Stimulated activated naive CD8-positive, alpha-beta T cell treated with anti-CD3 and anti-CD28 coated beads, Interleukin-15, Interleukin-2, amounts not matched to agents 100 ng/mL and 50 ng/mL, for 24 hours (primary cell): ENCODE results near the gene SF3A2.

Experiments used
- H3K27ac Mint-ChIP-seq: one replicate; pipeline ENCODE4 v1.8.0; 2021; ENCODE audit warnings: mild to moderate bottlenecking, mixed read lengths
- H3K27me3 Mint-ChIP-seq: one replicate; pipeline ENCODE4 v1.8.0; 2021; ENCODE audit warnings: mixed read lengths
- H3K36me3 Mint-ChIP-seq: one replicate; pipeline ENCODE4 v1.8.0; 2021; ENCODE audit warnings: low read depth, mixed read lengths
- H3K4me1 Mint-ChIP-seq: one replicate; pipeline ENCODE4 v1.8.0; 2021; ENCODE audit warnings: low read depth, mixed read lengths
- H3K4me3 Mint-ChIP-seq: one replicate; pipeline ENCODE4 v1.8.0; 2021; ENCODE audit warnings: mild to moderate bottlenecking, mixed read lengths
- H3K9me3 Mint-ChIP-seq: one replicate; pipeline ENCODE4 v1.8.0; 2021; ENCODE audit warnings: mixed read lengths

SF3A2 gene

DNA sequence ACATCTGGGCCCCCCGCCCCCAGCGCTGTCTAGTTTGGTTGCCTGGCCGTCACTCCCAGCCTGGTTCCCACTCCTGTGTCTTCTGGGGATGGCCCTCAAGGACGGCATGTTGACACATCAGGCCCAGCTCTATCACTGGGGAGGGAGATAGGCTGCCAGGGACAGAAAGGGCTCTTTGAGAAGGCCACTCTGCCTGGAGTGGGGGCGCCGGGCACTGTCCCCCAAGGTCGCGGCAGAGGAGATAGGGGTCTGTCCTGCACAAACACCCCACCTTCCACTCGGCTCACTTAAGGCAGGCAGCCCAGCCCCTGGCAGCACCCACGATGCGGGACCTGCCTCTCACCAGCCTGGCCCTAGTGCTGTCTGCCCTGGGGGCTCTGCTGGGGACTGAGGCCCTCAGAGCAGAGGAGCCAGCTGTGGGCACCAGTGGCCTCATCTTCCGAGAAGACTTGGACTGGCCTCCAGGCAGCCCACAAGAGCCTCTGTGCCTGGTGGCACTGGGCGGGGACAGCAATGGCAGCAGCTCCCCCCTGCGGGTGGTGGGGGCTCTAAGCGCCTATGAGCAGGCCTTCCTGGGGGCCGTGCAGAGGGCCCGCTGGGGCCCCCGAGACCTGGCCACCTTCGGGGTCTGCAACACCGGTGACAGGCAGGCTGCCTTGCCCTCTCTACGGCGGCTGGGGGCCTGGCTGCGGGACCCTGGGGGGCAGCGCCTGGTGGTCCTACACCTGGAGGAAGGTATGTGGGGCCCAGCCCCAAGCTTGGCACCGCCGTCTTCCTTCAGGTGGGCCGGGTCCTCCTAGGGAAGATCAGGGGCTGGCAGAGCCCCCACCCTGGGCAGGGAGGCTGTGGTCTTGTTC lies 12.6 kb downstream of the SF3A2 start, which contains the start of gene AMH:
AMH (plus strand) TSS at position 314 of the 857 bp plus-strand sequence; CDS start at position 324, 10 bp downstream.
- peaks cover 10% of the 10 kb centered on the region for H3K4me1 Mint-ChIP-seq
- no peak within 1 kb of the TSS for H3K4me3 Mint-ChIP-seq
- no peaks in the 10 kb centered on the region for H3K9me3 Mint-ChIP-seq
- H3K27me3 Mint-ChIP-seq = no peaks in the 10 kb centered on the region
- H3K27ac Mint-ChIP-seq = no peak within 1 kb of the TSS
- peaks cover 13% of the 10 kb centered on the region for H3K36me3 Mint-ChIP-seq

- Mint-ChIP-seq H3K4me3 (no peak overlapping the region), H3K36me3 (peaks cover 7% of the 10 kb centered on the region), H3K4me1 (peaks cover 10% of the 10 kb centered on the region), H3K27me3 (no peaks in the 10 kb centered on the region), H3K9me3 (no peaks in the 10 kb centered on the region), H3K27ac (no peak overlapping the region)
Measured at GRCh38 chr19:2249880-2250765, 13.5 kb downstream of the SF3A2 start.

DNA sequence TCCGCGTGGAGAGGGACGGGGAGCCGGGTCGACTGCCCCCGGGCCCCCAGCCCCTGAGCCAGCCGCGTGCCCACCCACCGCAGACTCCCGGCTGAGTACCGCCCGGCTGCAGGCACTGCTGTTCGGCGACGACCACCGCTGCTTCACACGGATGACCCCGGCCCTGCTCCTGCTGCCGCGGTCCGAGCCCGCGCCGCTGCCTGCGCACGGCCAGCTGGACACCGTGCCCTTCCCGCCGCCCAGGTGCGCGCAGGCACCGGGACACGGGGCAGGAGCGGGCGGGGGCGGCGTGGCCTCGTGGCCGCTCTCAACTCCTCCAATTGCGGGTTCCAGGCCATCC lies 14.1 kb downstream of the SF3A2 start:
- no peaks in the 10 kb centered on the region for H3K27me3 Mint-ChIP-seq
- H3K27ac Mint-ChIP-seq = no peak overlapping the region
- H3K4me1 Mint-ChIP-seq = peaks cover 10% of the 10 kb centered on the region
- peaks cover 2% of the 10 kb centered on the region for H3K36me3 Mint-ChIP-seq
- no peaks in the 10 kb centered on the region for H3K9me3 Mint-ChIP-seq
- no peak overlapping the region for H3K4me3 Mint-ChIP-seq

DNA sequence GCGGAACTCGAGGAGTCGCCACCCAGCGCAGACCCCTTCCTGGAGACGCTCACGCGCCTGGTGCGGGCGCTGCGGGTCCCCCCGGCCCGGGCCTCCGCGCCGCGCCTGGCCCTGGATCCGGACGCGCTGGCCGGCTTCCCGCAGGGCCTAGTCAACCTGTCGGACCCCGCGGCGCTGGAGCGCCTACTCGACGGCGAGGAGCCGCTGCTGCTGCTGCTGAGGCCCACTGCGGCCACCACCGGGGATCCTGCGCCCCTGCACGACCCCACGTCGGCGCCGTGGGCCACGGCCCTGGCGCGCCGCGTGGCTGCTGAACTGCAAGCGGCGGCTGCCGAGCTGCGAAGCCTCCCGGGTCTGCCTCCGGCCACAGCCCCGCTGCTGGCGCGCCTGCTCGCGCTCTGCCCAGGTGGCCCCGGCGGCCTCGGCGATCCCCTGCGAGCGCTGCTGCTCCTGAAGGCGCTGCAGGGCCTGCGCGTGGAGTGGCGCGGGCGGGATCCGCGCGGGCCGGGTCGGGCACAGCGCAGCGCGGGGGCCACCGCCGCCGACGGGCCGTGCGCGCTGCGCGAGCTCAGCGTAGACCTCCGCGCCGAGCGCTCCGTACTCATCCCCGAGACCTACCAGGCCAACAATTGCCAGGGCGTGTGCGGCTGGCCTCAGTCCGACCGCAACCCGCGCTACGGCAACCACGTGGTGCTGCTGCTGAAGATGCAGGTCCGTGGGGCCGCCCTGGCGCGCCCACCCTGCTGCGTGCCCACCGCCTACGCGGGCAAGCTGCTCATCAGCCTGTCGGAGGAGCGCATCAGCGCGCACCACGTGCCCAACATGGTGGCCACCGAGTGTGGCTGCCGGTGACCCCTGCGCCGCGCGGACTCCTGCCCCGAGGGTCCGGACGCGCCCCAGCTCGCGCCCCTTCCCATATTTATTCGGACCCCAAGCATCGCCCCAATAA lies 14.8 kb downstream of the SF3A2 start:
- no peaks in the 10 kb centered on the region for H3K9me3 Mint-ChIP-seq
- H3K27ac Mint-ChIP-seq = no peak overlapping the region
- H3K4me3 Mint-ChIP-seq = peak overlapping the region; percentile 45
- no peaks in the 10 kb centered on the region for H3K27me3 Mint-ChIP-seq
- no peaks in the 10 kb centered on the region for H3K36me3 Mint-ChIP-seq
- H3K4me1 Mint-ChIP-seq = peaks cover 10% of the 10 kb centered on the region

DNA sequence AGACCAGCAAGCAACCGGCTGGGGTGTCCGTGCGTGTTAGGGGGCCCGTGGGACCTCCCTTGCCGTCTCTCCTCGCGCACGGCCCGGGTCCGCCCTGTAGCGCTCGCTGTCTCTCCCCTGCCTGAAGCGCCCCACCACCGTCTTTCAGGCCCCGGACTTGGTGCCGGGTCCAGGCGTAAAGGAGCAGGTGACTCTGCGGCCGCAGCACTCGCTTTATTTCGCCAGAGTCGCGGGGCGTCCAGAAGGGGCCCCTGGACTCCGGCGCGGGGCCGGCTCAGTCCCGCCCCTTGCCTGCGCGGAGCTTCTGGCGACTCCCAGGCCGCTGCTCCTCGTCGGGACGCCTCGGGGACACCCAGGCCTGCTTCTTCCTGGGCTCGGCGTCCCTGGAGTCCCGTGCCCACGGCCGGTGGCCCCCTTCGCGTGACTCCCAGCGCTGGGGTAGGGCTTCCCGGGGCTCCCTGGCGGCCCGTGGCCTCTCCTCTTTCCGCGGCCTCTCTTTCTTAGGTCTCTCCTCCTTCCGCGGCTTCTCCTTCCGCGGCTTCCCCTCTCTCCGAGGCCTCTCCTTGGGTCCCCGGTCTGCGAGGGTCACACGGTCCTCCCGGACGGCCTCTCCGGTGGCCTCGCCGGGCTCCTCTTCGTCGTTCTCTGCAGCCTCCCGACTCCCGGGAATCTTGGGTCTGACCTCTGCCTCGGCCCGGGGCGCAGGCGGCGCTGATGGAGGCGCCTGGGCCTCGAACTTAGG lies 15.6 kb downstream of the SF3A2 start:
- H3K4me1 Mint-ChIP-seq = peaks cover 13% of the 10 kb centered on the region
- H3K4me3 Mint-ChIP-seq = peak overlapping the region; percentile 53
- no peaks in the 10 kb centered on the region for H3K27me3 Mint-ChIP-seq
- H3K27ac Mint-ChIP-seq = no peak overlapping the region
- H3K36me3 Mint-ChIP-seq = no peaks in the 10 kb centered on the region
- no peaks in the 10 kb centered on the region for H3K9me3 Mint-ChIP-seq

DNA sequence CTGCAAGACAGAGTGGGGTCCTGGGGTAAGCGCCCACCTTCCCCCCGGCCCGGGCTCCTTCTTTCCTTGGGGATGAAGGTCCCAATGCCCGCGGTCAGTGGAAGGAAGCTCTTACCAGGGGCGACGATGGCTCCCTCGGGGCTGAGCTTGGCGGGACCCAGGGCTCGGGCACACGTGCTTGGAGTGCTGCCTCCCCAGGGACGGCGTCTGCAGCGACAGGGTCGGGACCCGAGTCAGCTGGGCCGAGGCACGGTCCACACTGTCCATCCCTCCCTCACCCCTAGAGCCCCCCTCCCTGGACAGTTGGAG lies 16.1 kb downstream of the SF3A2 start:
- Mint-ChIP-seq H3K4me3 (peak overlapping the region; percentile 53), H3K27ac (no peak overlapping the region), H3K4me1 (peaks cover 17% of the 10 kb centered on the region), H3K9me3 (no peaks in the 10 kb centered on the region), H3K36me3 (no peaks in the 10 kb centered on the region), H3K27me3 (no peaks in the 10 kb centered on the region)

- Mint-ChIP-seq H3K27ac (no peak overlapping the region), H3K4me1 (peaks cover 23% of the 10 kb centered on the region)
Measured at GRCh38 chr19:2253106-2254063, 16.8 kb downstream of the SF3A2 start.

DNA sequence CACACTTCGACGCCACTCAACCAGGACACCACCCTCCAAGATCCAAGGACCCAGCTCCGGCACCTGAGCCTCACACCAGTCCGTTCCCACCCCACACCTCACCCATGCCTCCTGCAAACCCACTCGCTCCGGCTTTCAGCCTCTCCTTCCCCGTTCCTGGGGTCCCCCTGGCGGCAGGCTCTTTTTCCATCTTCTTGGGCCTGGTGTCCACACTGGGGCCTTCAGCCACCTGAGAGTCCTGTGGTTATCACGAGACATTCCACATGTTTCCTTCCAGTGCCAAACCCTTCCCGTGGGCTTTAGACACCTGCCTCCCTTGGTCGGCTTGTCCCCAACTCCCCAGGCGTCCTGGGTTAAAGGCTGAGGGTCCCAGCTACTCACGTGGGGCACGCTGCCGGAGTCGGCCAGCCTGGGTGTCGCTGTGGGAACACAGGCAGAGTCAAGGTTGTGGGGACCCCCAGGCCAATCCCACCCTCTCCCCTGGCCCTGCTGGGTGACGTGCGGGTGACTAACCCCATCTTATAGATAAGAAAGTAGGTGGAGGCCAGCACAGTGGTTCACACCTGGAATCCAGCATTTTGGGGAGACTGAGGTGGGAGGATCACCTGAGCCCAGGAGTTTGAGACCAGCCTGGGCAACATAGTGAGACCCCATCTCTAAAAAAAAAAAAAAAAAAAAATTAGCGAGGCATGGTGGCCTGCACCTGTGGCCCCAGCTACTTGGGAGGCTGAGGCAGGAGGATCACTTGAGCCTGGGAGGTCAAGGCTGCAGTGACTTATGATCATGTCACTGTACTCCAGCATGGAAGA lies 17.6 kb downstream of the SF3A2 start:
- Mint-ChIP-seq H3K4me3 (peak overlapping the region; percentile 8), H3K9me3 (no peaks in the 10 kb centered on the region), H3K36me3 (no peaks in the 10 kb centered on the region), H3K4me1 (peaks cover 29% of the 10 kb centered on the region), H3K27ac (no peak overlapping the region), H3K27me3 (no peaks in the 10 kb centered on the region)

More at GRCh38 chr19:2253106-2254063, 16.8 kb downstream of the SF3A2 start:
- Mint-ChIP-seq H3K4me3 (peak overlapping the region; percentile 53), H3K36me3 (no peaks in the 10 kb centered on the region), H3K27me3 (no peaks in the 10 kb centered on the region), H3K9me3 (no peaks in the 10 kb centered on the region)

GRCh38 chr19:2255112-2255845 lies 18.7 kb downstream of the SF3A2 start:
- Mint-ChIP-seq H3K36me3 (no peaks in the 10 kb centered on the region), H3K9me3 (no peaks in the 10 kb centered on the region), H3K4me3 (no peak overlapping the region), H3K27me3 (no peaks in the 10 kb centered on the region), H3K4me1 (peaks cover 34% of the 10 kb centered on the region), H3K27ac (no peak overlapping the region)

- Mint-ChIP-seq H3K36me3 (no peaks in the 10 kb centered on the region), H3K27me3 (no peaks in the 10 kb centered on the region), H3K9me3 (no peaks in the 10 kb centered on the region), H3K4me1 (peaks cover 36% of the 10 kb centered on the region), H3K4me3 (no peak within 1 kb of the TSS), H3K27ac (no peak within 1 kb of the TSS)
Measured at GRCh38 chr19:2255982-2256685, 19.5 kb downstream of the SF3A2 start, which contains the start of gene JSRP1. TSS of gene JSRP1 (minus strand) at chr19:2256417. CDS start at chr19:2255314, 1,103 bp downstream.

DNA sequence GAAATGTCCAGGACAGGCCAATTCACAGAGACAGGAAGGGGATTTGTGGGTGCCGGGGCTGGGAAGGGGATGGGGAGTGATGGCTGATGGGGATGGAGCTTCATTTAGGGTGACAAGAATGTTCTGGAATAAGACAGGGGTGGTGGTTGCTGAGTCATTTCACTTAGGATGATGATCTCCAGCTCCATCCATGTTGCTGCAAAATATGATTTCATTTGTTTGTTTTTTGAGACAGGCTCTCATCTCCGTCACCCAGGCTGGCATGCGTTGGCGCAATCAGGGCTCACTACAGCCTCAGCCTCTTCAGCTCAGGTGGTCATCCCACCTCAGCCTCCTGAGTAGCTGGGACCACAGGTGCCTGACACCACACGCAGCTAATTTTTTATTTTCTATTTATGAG lies 22.7 kb downstream of the SF3A2 start:
- Mint-ChIP-seq H3K27ac (no peak overlapping the region), H3K4me1 (peaks cover 30% of the 10 kb centered on the region), H3K9me3 (no peaks in the 10 kb centered on the region), H3K36me3 (no peaks in the 10 kb centered on the region), H3K4me3 (no peak overlapping the region), H3K27me3 (no peaks in the 10 kb centered on the region)
